Endothelial cell of umbilical vein (primary cell): Measurements from ENCODE around the gene RNF214. TPM values are rescaled to one million over a fixed set of nuclear protein-coding genes. Genes with fewer than 3 reads are reported as not detected.

ENCODE experiments used
- BruUV-seq: library from RNA; stranded (reverse); fragments of 400-500 nt; replicated peaks from 2 replicates; lab custom pipeline; 2021; lab: Mats Ljungman, UMichigan
- CTCF ChIA-PET: fragments of 300-600, 350-600 bp; sonication (Branson Sonifier 250); formaldehyde crosslinking; loops from one replicate; lab custom pipeline; 2021; ENCODE audit warnings: antibody characterized with exemption, inconsistent platforms; lab: Charles Lee
- POLR2A ChIA-PET: fragments of 300-600, 350-600 bp; sonication (Branson Sonifier 250); formaldehyde crosslinking; loops from one replicate; lab custom pipeline; 2021; ENCODE audit warnings: antibody characterized with exemption, inconsistent platforms; lab: Charles Lee
- DNase-seq: peaks from one replicate; pipeline ENCODE4 v3.0.0-alpha.2; 2011; ENCODE audit warnings: low read depth, low spot score
- FAIRE-seq: peaks from 2 replicates; lab custom pipeline; 2011; peaks lifted over from hg19 to GRCh38; lab: Jason Lieb, UNC
- H2AFZ ChIP-seq: 2 replicates; pipeline ENCODE4 v1.6.0; 2012; ENCODE audit warnings: low read depth, low read length, control low read depth, inconsistent platforms
- H3K27ac ChIP-seq: 2 replicates; pipeline ENCODE4 v1.5.1; 2011; ENCODE audit warnings: low read depth, mild to moderate bottlenecking, control low read depth, low read length, moderate library complexity; ENCODE audit not compliant: insufficient read depth
- H3K27me3 ChIP-seq, 2 experiments: 2 replicates each; pipeline versions ENCODE4 v1.6.0 to v1.6.1; 2011; ENCODE audit warnings: low read length in 2 of 2, mixed read lengths in 1 of 2; ENCODE audit not compliant: control insufficient read depth in 2 of 2, insufficient read depth in 2 of 2
- H3K36me3 ChIP-seq, 2 experiments: 2 replicates in 1 of 2; 3 replicates in 1 of 2; pipeline ENCODE4 v1.5.1; 2011; ENCODE audit warnings: low read length in 2 of 2, mild to moderate bottlenecking in 1 of 2, moderate library complexity in 1 of 2; ENCODE audit not compliant: control insufficient read depth in 2 of 2, insufficient read depth in 2 of 2; ENCODE audit errors: extremely low read depth in 1 of 2
- H3K4me1 ChIP-seq: 3 replicates; pipeline ENCODE4 v1.5.1; 2011; ENCODE audit warnings: mild to moderate bottlenecking, low read length; ENCODE audit not compliant: control insufficient read depth, insufficient read depth; ENCODE audit errors: extremely low read depth
- H3K4me2 ChIP-seq: 2 replicates; pipeline ENCODE4 v1.6.1; 2011; ENCODE audit warnings: low read length, control low read depth, mixed read lengths; ENCODE audit not compliant: insufficient read depth
- H3K4me3 ChIP-seq, 3 experiments: fragments of 200-600 bp in 1 of 3; sonication (generic), shearing (Covaris generic) in 1 of 3; replicated peaks in 1 of 3; 2 replicates each; pipeline ENCODE4 v1.5.1; 2011 to 2016; ENCODE audit warnings: control low read depth in 3 of 3, low read length in 3 of 3, mild to moderate bottlenecking in 2 of 3, inconsistent platforms in 1 of 3, low read depth in 1 of 3, moderate library complexity in 1 of 3; ENCODE audit not compliant: insufficient read depth in 1 of 3
- H3K79me2 ChIP-seq: 2 replicates; pipeline ENCODE4 v1.6.0; 2012; ENCODE audit warnings: low read length, inconsistent platforms; ENCODE audit not compliant: control insufficient read depth, insufficient read depth
- H3K9ac ChIP-seq: replicated peaks from 2 replicates; pipeline ENCODE3; 2011; ENCODE audit warnings: low read length, control low read depth; ENCODE audit not compliant: insufficient read depth; ENCODE audit errors: extremely low read depth
- H3K9me1 ChIP-seq: replicated peaks from 3 replicates; pipeline ENCODE4 v1.6.0; 2011; ENCODE audit warnings: mild to moderate bottlenecking, low read length; ENCODE audit not compliant: control insufficient read depth, insufficient read depth; ENCODE audit errors: extremely low read depth
- H3K9me3 ChIP-seq: replicated peaks from 2 replicates; pipeline ENCODE4 v1.5.1; 2012; ENCODE audit warnings: low read length, inconsistent platforms; ENCODE audit not compliant: control insufficient read depth, insufficient read depth
- H4K20me1 ChIP-seq: replicated peaks from 2 replicates; pipeline ENCODE3; 2011; ENCODE audit warnings: mild to moderate bottlenecking, low read length; ENCODE audit not compliant: control insufficient read depth, insufficient read depth; ENCODE audit errors: extremely low read depth
- EZH2 ChIP-seq: IDR thresholded peaks from 2 replicates; pipeline ENCODE4 v1.6.1; 2012; ENCODE audit warnings: borderline replicate concordance, low read depth, mild to moderate bottlenecking, moderate library complexity, low read length, inconsistent platforms; ENCODE audit not compliant: severe bottlenecking
- FOS ChIP-seq: IDR thresholded peaks from 2 replicates; pipeline ENCODE4 v1.6.1; 2011; ENCODE audit warnings: mild to moderate bottlenecking, low read length, moderate library complexity, borderline replicate concordance; ENCODE audit not compliant: insufficient read depth
- GATA2 ChIP-seq: IDR thresholded peaks from 2 replicates; pipeline ENCODE4 v1.7.0; 2011; ENCODE audit warnings: low read depth, mild to moderate bottlenecking, moderate library complexity, mixed read lengths, low read length; ENCODE audit not compliant: insufficient read length, insufficient read depth
- JUN ChIP-seq: IDR thresholded peaks from 2 replicates; pipeline ENCODE4 v1.6.1; 2011; ENCODE audit warnings: borderline replicate concordance, low read depth; ENCODE audit not compliant: insufficient read length, insufficient read depth
- MYC ChIP-seq: IDR thresholded peaks from one replicate; pipeline ENCODE4 v1.6.1; 2011; ENCODE audit warnings: mild to moderate bottlenecking, low read depth, low read length
- POLR2A ChIP-seq: IDR thresholded peaks from 2 replicates; pipeline ENCODE4 v1.6.1; 2012; ENCODE audit warnings: low read depth, mild to moderate bottlenecking, control low read depth, low read length
- POLR2AphosphoS5 ChIP-seq: IDR thresholded peaks from 2 replicates; pipeline ENCODE4 v1.6.1; 2012; ENCODE audit warnings: low read depth, mild to moderate bottlenecking, control low read depth, low read length, moderate library complexity; ENCODE audit not compliant: insufficient read depth
- dilution Hi-C: fragments of 300-500 bp; cut with MboI; formaldehyde crosslinking; loops from one replicate; pipeline ENCODE4 v1.15.0; 2019; ENCODE audit warnings: low sequenced_read_pairs; ENCODE audit not compliant: extremely low pct_ligation_motif_present
- intact Hi-C: fragments of 100-400 bp; cut with micrococcal nuclease; formaldehyde crosslinking; loops from one replicate; pipeline ENCODE4 v1.10.0; 2022
- polyA plus RNA-seq, 4 experiments: library from polyadenylated mRNA; depleted of rRNA in 3 of 4; stranded (reverse) in 3 of 4; unstranded in 1 of 4; fragments of >200 nt; gene quantifications; 2 replicates each; pipeline versions ENCODE4 v1.2.1 to v1.2.3, GENCODE V29; 2011 to 2012; ENCODE audit warnings: missing spikeins in 1 of 4
- total RNA-seq: library from RNA; stranded (reverse); gene quantifications from 2 replicates; pipeline ENCODE4 v1.2.3, GENCODE V29; 2021
- TF ChIP-seq, protein P1 (sequence below): IDR thresholded peaks from 2 replicates; pipeline ENCODE4 v1.6.1; 2011; ENCODE audit not compliant: insufficient read depth, insufficient read length
- TF ChIP-seq, protein P2 (sequence below), 2 donors: IDR thresholded peaks; 1 replicate in 1 of 2; 2 replicates in 1 of 2; pipeline ENCODE4 v1.5.1; 2011; ENCODE audit warnings: low read length in 2 of 2, mild to moderate bottlenecking in 2 of 2, moderate library complexity in 2 of 2, control low read depth in 1 of 2, inconsistent platforms in 1 of 2, low read depth in 1 of 2; ENCODE audit not compliant: insufficient read depth in 1 of 2; ENCODE audit errors: extremely low read depth in 1 of 2

Gene RNF214
- total and polyA plus RNA-seq, 2 donors (not counting 3 experiments of a cell fraction or from before 2014, with no cell fraction given) = 24.3 to 28.2 TPM

GRCh38 chr11:117273550-117274289 is 41.2 kb downstream of the RNF214 start:
- no peaks in the 10 kb centered on the region for H3K9me3 ChIP-seq
- H3K79me2 ChIP-seq = no peaks in the 10 kb centered on the region
- H3K27ac ChIP-seq = no peak overlapping the region
- POLR2A ChIA-PET = no interaction called here
- no peak overlapping the region for H2AFZ ChIP-seq
- H3K27me3 ChIP-seq = no peaks in the 10 kb centered on the region
- FAIRE-seq (no peak), DNase-seq (no peak)
- TF ChIP-seq JUN = no peak
- TF ChIP-seq POLR2A = no peak
- no peak for TF ChIP-seq GATA2
- TF ChIP-seq, protein P1, sequence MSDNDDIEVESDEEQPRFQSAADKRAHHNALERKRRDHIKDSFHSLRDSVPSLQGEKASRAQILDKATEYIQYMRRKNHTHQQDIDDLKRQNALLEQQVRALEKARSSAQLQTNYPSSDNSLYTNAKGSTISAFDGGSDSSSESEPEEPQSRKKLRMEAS = no peak
- TF ChIP-seq POLR2AphosphoS5 = no peak
- TF ChIP-seq MYC = no peak
- TF ChIP-seq, protein P2, sequence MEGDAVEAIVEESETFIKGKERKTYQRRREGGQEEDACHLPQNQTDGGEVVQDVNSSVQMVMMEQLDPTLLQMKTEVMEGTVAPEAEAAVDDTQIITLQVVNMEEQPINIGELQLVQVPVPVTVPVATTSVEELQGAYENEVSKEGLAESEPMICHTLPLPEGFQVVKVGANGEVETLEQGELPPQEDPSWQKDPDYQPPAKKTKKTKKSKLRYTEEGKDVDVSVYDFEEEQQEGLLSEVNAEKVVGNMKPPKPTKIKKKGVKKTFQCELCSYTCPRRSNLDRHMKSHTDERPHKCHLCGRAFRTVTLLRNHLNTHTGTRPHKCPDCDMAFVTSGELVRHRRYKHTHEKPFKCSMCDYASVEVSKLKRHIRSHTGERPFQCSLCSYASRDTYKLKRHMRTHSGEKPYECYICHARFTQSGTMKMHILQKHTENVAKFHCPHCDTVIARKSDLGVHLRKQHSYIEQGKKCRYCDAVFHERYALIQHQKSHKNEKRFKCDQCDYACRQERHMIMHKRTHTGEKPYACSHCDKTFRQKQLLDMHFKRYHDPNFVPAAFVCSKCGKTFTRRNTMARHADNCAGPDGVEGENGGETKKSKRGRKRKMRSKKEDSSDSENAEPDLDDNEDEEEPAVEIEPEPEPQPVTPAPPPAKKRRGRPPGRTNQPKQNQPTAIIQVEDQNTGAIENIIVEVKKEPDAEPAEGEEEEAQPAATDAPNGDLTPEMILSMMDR (IDR thresholded peaks at IDR 0.05; ENCODE audit: extremely low read depth in 1 of 2, insufficient read depth in 1 of 2, low read depth in 1 of 2, low read length in 2 of 2) = no peak
- no peak for TF ChIP-seq FOS
- TF ChIP-seq EZH2 = no peak
- no peak overlapping the region for H3K9ac ChIP-seq
- no peaks in the 10 kb centered on the region for H4K20me1 ChIP-seq
- CTCF ChIA-PET = no interaction called here
- intact Hi-C loops = no loop called here
- H3K4me3 ChIP-seq = no peak overlapping the region
- H3K36me3 ChIP-seq = no peaks in the 10 kb centered on the region
- dilution Hi-C loops = no loop called here
- no peak overlapping the region for H3K4me2 ChIP-seq
- no TSS peak for BruUV-seq
- H3K4me1 ChIP-seq = no peaks in the 10 kb centered on the region
- H3K9me1 ChIP-seq = no peaks in the 10 kb centered on the region
